GM12878 (cell line): ENCODE data around the gene CIAO2A. TPM values are rescaled to one million over a fixed set of nuclear protein-coding genes. Genes with fewer than 3 reads are reported as not detected.
A peak's percentile ranks its signal among the peaks of the same experiment; 100 is the strongest.

Experiments
- ATAC-seq: fragments of 200-7000 bp; cut with Tn5 transposase; 3 replicates; pipeline ENCODE4 v1.9.1; 2020; ENCODE audit warnings: mild to moderate bottlenecking, moderate library complexity
- BruUV-seq: library from RNA; stranded (reverse); fragments of 400-500 nt; replicated peaks from 2 replicates; lab custom pipeline; 2021; lab: Mats Ljungman, UMichigan
- CTCF ChIA-PET: fragments of 300-600 bp; sonication (Branson Sonifier 250); formaldehyde crosslinking; extraction: SDS; loops from one replicate; lab custom pipeline; 2021; ENCODE audit warnings: inconsistent platforms; lab: Yijun Ruan, JAX
- POLR2A ChIA-PET: fragments of 350-600 bp; formaldehyde crosslinking; extraction: SDS; loops from one replicate; lab custom pipeline; 2021; ENCODE audit warnings: inconsistent platforms; lab: Charles Lee
- RAD21 ChIA-PET: fragments of 300-600 bp; sonication (Branson Sonifier 250); formaldehyde crosslinking; loops from one replicate; lab custom pipeline; 2023; ENCODE audit warnings: antibody characterized with exemption; ENCODE audit not compliant: unreplicated experiment; lab: Charles Lee
- SMC1A ChIA-PET: fragments of 300-600 bp; sonication (Branson Sonifier 250); formaldehyde crosslinking; loops from one replicate; lab custom pipeline; 2023; ENCODE audit not compliant: unreplicated experiment, uncharacterized antibody; lab: Charles Lee
- DNase-seq: peaks from one replicate; pipeline ENCODE4 v3.0.0-alpha.2; 2011; ENCODE audit warnings: low read depth, low spot score
- FAIRE-seq: peaks from 3 replicates; lab custom pipeline; 2011; peaks lifted over from hg19 to GRCh38; lab: Jason Lieb, UNC
- H2AFZ ChIP-seq: 2 replicates; pipeline ENCODE4 v1.6.0; 2011; ENCODE audit warnings: low read depth, low read length, control low read depth; ENCODE audit not compliant: control insufficient read depth
- H3K27ac ChIP-seq: 2 replicates; pipeline ENCODE4 v1.5.1; 2011; ENCODE audit warnings: control low read depth; ENCODE audit not compliant: control insufficient read depth, insufficient read depth
- H3K27me3 ChIP-seq, 2 experiments: replicated peaks in 1 of 2; 2 replicates each; pipeline versions ENCODE4 v1.6.0 to v1.6.1; 2011; ENCODE audit warnings: low read length in 1 of 2; ENCODE audit not compliant: control insufficient read depth in 2 of 2, insufficient read depth in 2 of 2
- H3K36me3 ChIP-seq, 2 experiments: 2 replicates each; pipeline ENCODE4 v1.5.1; 2011; ENCODE audit warnings: low read length in 1 of 2; ENCODE audit not compliant: control insufficient read depth in 2 of 2, insufficient read depth in 2 of 2
- H3K4me1 ChIP-seq: 2 replicates; pipeline ENCODE4 v1.6.1; 2011; ENCODE audit warnings: mild to moderate bottlenecking, low read length, moderate library complexity, mixed read lengths; ENCODE audit not compliant: control insufficient read depth, insufficient read depth
- H3K4me2 ChIP-seq: 2 replicates; pipeline ENCODE4 v1.6.0; 2011; ENCODE audit warnings: control low read depth; ENCODE audit not compliant: control insufficient read depth, insufficient read depth
- H3K4me3 ChIP-seq: fragments of 200-600 bp; sonication (generic); 2 replicates; pipeline ENCODE4 v1.5.1; 2016
- H3K79me2 ChIP-seq: 2 replicates; pipeline ENCODE4 v1.6.0; 2011; ENCODE audit warnings: low read length; ENCODE audit not compliant: control insufficient read depth, insufficient read depth
- H3K9ac ChIP-seq: 2 replicates; pipeline ENCODE4 v1.8.0; 2011; ENCODE audit warnings: low read length, control low read depth, mixed read lengths; ENCODE audit not compliant: control insufficient read depth, insufficient read depth
- H3K9me3 ChIP-seq: replicated peaks from 3 replicates; pipeline ENCODE4 v1.5.1; 2011; ENCODE audit warnings: mild to moderate bottlenecking, low read length; ENCODE audit not compliant: control insufficient read depth, insufficient read depth
- H4K20me1 ChIP-seq: 2 replicates; pipeline ENCODE4 v1.6.0; 2011; ENCODE audit not compliant: control insufficient read depth, insufficient read depth
- ASH2L ChIP-seq: fragments of 300-600, 200-600 bp; sonication (generic); IDR thresholded peaks from 2 replicates; pipeline ENCODE4 v1.6.1; 2017; ENCODE audit warnings: low read depth, mild to moderate bottlenecking, borderline replicate concordance
- EED ChIP-seq: sonication (generic); IDR thresholded peaks from 2 replicates; pipeline ENCODE4 v1.6.1; 2016; ENCODE audit warnings: antibody characterized with exemption, low read depth
- GATAD2B ChIP-seq: fragments of 450-650 bp; conservative IDR thresholded peaks from 2 replicates; pipeline ENCODE4 v1.6.1; 2017; ENCODE audit warnings: low read depth, mild to moderate bottlenecking, moderate library complexity
- LARP7 ChIP-seq: fragments of 450-650 bp; IDR thresholded peaks from 2 replicates; pipeline ENCODE4 v1.6.1; 2017; ENCODE audit warnings: mild to moderate bottlenecking
- MAX ChIP-seq: IDR thresholded peaks from 2 replicates; pipeline ENCODE4 v1.6.1; 2012; ENCODE audit warnings: low read depth, low read length, improper control_type of control experiment
- NFXL1 ChIP-seq: fragments of 450-650 bp; IDR thresholded peaks from 2 replicates; pipeline ENCODE4 v1.6.1; 2017; ENCODE audit warnings: antibody characterized with exemption, mild to moderate bottlenecking, borderline replicate concordance
- NR2F1 ChIP-seq: fragments of 450-650 bp; conservative IDR thresholded peaks from 2 replicates; pipeline ENCODE4 v1.6.1; 2017; ENCODE audit warnings: mild to moderate bottlenecking
- PAX8 ChIP-seq: fragments of 450-650 bp; IDR thresholded peaks from 2 replicates; pipeline ENCODE4 v1.6.1; 2017; ENCODE audit warnings: mild to moderate bottlenecking, moderate library complexity
- POLR2AphosphoS5 ChIP-seq: IDR thresholded peaks from 2 replicates; pipeline ENCODE4 v1.6.1; 2011; ENCODE audit warnings: mild to moderate bottlenecking, low read length, inconsistent platforms
- SMC3 ChIP-seq: IDR thresholded peaks from 2 replicates; pipeline ENCODE4 v1.6.1; 2011; ENCODE audit warnings: low read length, improper control_type of control experiment, borderline replicate concordance
- TAF1 ChIP-seq: IDR thresholded peaks from 2 replicates; pipeline ENCODE4 v1.6.1; 2011; ENCODE audit warnings: mild to moderate bottlenecking, low read depth, low read length, borderline replicate concordance
- USF1 ChIP-seq: IDR thresholded peaks from 2 replicates; pipeline ENCODE4 v1.6.1; 2011; ENCODE audit warnings: borderline replicate concordance, low read depth, mild to moderate bottlenecking, moderate library complexity, mixed read lengths, low read length; ENCODE audit not compliant: insufficient read depth; ENCODE audit errors: extremely low read length
- ZNF622 ChIP-seq: fragments of 450-650 bp; IDR thresholded peaks from 2 replicates; pipeline ENCODE4 v1.6.1; 2017; ENCODE audit warnings: mild to moderate bottlenecking, inconsistent platforms
- WGBS: methylation state at CpG from one replicate; pipeline ENCODE4 v1.1.6; 2016; ENCODE audit warnings: low lambda C conversion rate; ENCODE audit not compliant: insufficient replicate concordance, insufficient coverage; ENCODE audit errors: missing lambda C conversion rate; 5-methylcytosine and 5-hydroxymethylcytosine counted together
- in situ Hi-C: fragments of 300-500 bp; cut with MboI; formaldehyde crosslinking; loops from 9 replicates; pipeline ENCODE4 v1.14.3; 2018; ENCODE audit warnings: mixed read lengths
- intact Hi-C: fragments of 100-400 bp; cut with micrococcal nuclease; formaldehyde crosslinking; loops from one replicate; pipeline ENCODE4 v1.14.2; 2022; ENCODE audit not compliant: unreplicated experiment
- polyA plus RNA-seq, 11 experiments: library from polyadenylated mRNA; depleted of rRNA in 4 of 11; unstranded in 6 of 11; stranded (reverse) in 5 of 11; fragments of >200 nt; fragmentation: Nextera tagmentation in 4 of 11; fragmentation: Illumina TruSeq in 1 of 11; extraction: Ambion mirVana in 4 of 11; extraction: Trizol in 1 of 11; gene quantifications; 1 replicate in 1 of 11; 2 replicates in 10 of 11; pipeline versions ENCODE4 v1.2.1 to v1.2.3, GENCODE V29; 2011 to 2016; ENCODE audit warnings: inconsistent platforms in 2 of 11, missing spikeins in 2 of 11, low read depth in 1 of 11
- total RNA-seq, 4 experiments: library from RNA; depleted of rRNA in 3 of 4; stranded (reverse); fragments of >200 nt in 3 of 4; fragmentation: Illumina TruSeq in 1 of 4; extraction: Trizol in 1 of 4; gene quantifications; 2 replicates each; pipeline versions ENCODE4 v1.2.1 to v1.2.3, GENCODE V29; 2013 to 2021

The CIAO2A gene
- total and polyA plus RNA-seq, 10 of the 15 experiments (the other 5 are each of a cell fraction or from before 2014, with no cell fraction given), result 94.5 to 400 (median 204) TPM

GRCh38 chr15:64045774-64046420 lies 47.7 kb downstream of the CIAO2A start:
- Histone ChIP-seq H3K4me1 (peaks cover 36% of the 10 kb centered on the region), H3K4me2 (peak overlapping the region; percentile 56), H3K9ac (peak overlapping the region; percentile 31), H4K20me1 (no peaks in the 10 kb centered on the region), H3K9me3 (no peaks in the 10 kb centered on the region), H3K36me3 (no peaks in the 10 kb centered on the region), H3K27me3 (no peaks in the 10 kb centered on the region), H3K79me2 (peaks cover 33% of the 10 kb centered on the region), H2AFZ (no peak overlapping the region), H3K4me3 (peak overlapping the region; percentile 69), H3K27ac (peak overlapping the region; percentile 55)
- in situ Hi-C loops (no loop called here), intact Hi-C loops (loop anchor here (2.0 to 5.0 kb wide), 5 partner anchors 35 to 294 kb away; no protein-coding TSS in a partner anchor)
- ChIA-PET RAD21 (interaction anchor here (0.6 to 8.3 kb wide), 35 partner anchors 9 to 580 kb away, joined by 3 to 104 read pairs (median 5); no protein-coding TSS in a partner anchor), POLR2A (interaction anchor here (0.5 to 4.2 kb wide), 6 partner anchors 10 to 526 kb away, joined by 3 to 19 read pairs (median 5); no protein-coding TSS in a partner anchor), CTCF (interaction anchor here (0.7 to 6.6 kb wide), 46 partner anchors 9 to 458 kb away, joined by 3 to 65 read pairs (median 6); partner anchors contain the start of genes CIAO2A and HERC1), SMC1A (interaction anchor here (0.6 to 8.9 kb wide), 33 partner anchors 9 to 436 kb away, joined by 3 to 79 read pairs (median 4); no protein-coding TSS in a partner anchor)
- ATAC-seq (peak; percentile 35), DNase-seq (no peak), FAIRE-seq (no peak)
- whole genome bisulfite sequencing, result 20% methylated on average over 45 of the region's 76 CpGs
- TF ChIP-seq NR2F1, result peak; percentile 51; the same call in 1 of the 2 replicates
- TF ChIP-seq GATAD2B, result peak; percentile 75; the same call in 1 of the 2 replicates
- no peak for TF ChIP-seq EED
- peak; percentile 25; the same call in 1 of the 2 replicates for TF ChIP-seq LARP7
- BruUV-seq, result no TSS peak

GRCh38 chr15:64045101-64045435 lies 48.6 kb downstream of the CIAO2A start:
- WGBS, result 46% methylated on average over 5 of the region's 5 CpGs
- Histone ChIP-seq H3K79me2 (peaks cover 35% of the 10 kb centered on the region), H2AFZ (no peak overlapping the region), H3K27ac (peak overlapping the region; percentile 55), H3K9me3 (no peaks in the 10 kb centered on the region), H3K27me3 (no peaks in the 10 kb centered on the region), H4K20me1 (no peaks in the 10 kb centered on the region), H3K4me2 (peak overlapping the region; percentile 56), H3K36me3 (no peaks in the 10 kb centered on the region), H3K4me3 (peak overlapping the region; percentile 69), H3K4me1 (peaks cover 36% of the 10 kb centered on the region), H3K9ac (peak overlapping the region; percentile 31)
- DNase-seq, result no peak
- intact Hi-C loops (loop anchor here (2.0 to 5.0 kb wide), 4 partner anchors 34 to 293 kb away; no protein-coding TSS in a partner anchor), in situ Hi-C loops (no loop called here)
- SMC1A ChIA-PET, result interaction anchor here (0.9 to 8.9 kb wide), 26 partner anchors 10 to 435 kb away, joined by 3 to 79 read pairs (median 5); no protein-coding TSS in a partner anchor
- FAIRE-seq, result peak; percentile 13
- RAD21 ChIA-PET, result interaction anchor here (0.8 to 8.3 kb wide), 29 partner anchors 8 to 436 kb away, joined by 3 to 104 read pairs (median 5); no protein-coding TSS in a partner anchor
- POLR2A ChIA-PET, result interaction anchor here (0.9 to 4.2 kb wide), 7 partner anchors 14 to 293 kb away, joined by 3 to 19 read pairs (median 4); no protein-coding TSS in a partner anchor
- ATAC-seq, result peak; percentile 8
- BruUV-seq, result no TSS peak
- CTCF ChIA-PET, result interaction anchor here (0.7 to 6.6 kb wide), 30 partner anchors 8 to 443 kb away, joined by 3 to 65 read pairs (median 8); partner anchors contain the start of gene CIAO2A
- TF ChIP-seq USF1, result no peak
- no peak for TF ChIP-seq SMC3
- TF ChIP-seq ASH2L, result no peak
- TF ChIP-seq POLR2AphosphoS5, result no peak
- no peak for TF ChIP-seq MAX
- no peak for TF ChIP-seq NFXL1
- no peak for TF ChIP-seq ZNF622
- TF ChIP-seq TAF1, result no peak
- TF ChIP-seq PAX8, result no peak
